Neural cell (in vitro differentiated cells): ENCODE data around the gene PCP2. TPM values are rescaled to one million over a fixed set of nuclear protein-coding genes. Genes with fewer than 3 reads are reported as not detected.

Experiments
- H2AFZ ChIP-seq: fragments of 200-600, 300-800 bp; sonication (generic), shearing (Covaris generic); 2 replicates; pipeline ENCODE4 v1.6.0; 2014; ENCODE audit warnings: low read depth, mild to moderate bottlenecking, antibody characterized with exemption, low read length, moderate library complexity
- H3F3A ChIP-seq: fragments of 200-600 bp; shearing (Covaris generic); 2 replicates; pipeline ENCODE4 v1.6.1; 2016; ENCODE audit warnings: mild to moderate bottlenecking, moderate library complexity, mixed read lengths, antibody characterized with exemption, low read length; ENCODE audit not compliant: insufficient read depth, poor library complexity, severe bottlenecking
- H3K27ac ChIP-seq: fragments of 200-600, 300-800 bp; sonication (generic), shearing (Covaris generic); 2 replicates; pipeline ENCODE4 v1.5.1; 2014; ENCODE audit warnings: mild to moderate bottlenecking, low read length, moderate library complexity
- H3K27me3 ChIP-seq: fragments of 300-800, 200-600 bp; sonication (generic), shearing (Covaris generic); 2 replicates; pipeline ENCODE4 v1.6.0; 2014; ENCODE audit warnings: mild to moderate bottlenecking, low read depth, low read length, moderate library complexity; ENCODE audit not compliant: insufficient read depth
- H3K36me3 ChIP-seq: fragments of 300-800, 200-600 bp; sonication (generic), shearing (Covaris generic); 2 replicates; pipeline ENCODE4 v1.5.1; 2014; ENCODE audit warnings: mild to moderate bottlenecking, antibody characterized with exemption, low read length, moderate library complexity; ENCODE audit not compliant: insufficient read depth
- H3K4me2 ChIP-seq: fragments of 300-800, 200-600 bp; sonication (generic), shearing (Covaris generic); 2 replicates; pipeline ENCODE4 v1.6.0; 2014; ENCODE audit warnings: mild to moderate bottlenecking, low read length
- H3K4me3 ChIP-seq: fragments of 300-800, 200-600 bp; sonication (generic), shearing (Covaris generic); 2 replicates; pipeline ENCODE4 v1.5.1; 2014; ENCODE audit warnings: mild to moderate bottlenecking, low read length, moderate library complexity
- H3K79me2 ChIP-seq: fragments of 200-600 bp; shearing (Covaris generic); replicated peaks from 2 replicates; pipeline ENCODE4 v1.6.0; 2014; ENCODE audit warnings: mild to moderate bottlenecking, low read length, moderate library complexity; ENCODE audit not compliant: insufficient read depth
- H3K9ac ChIP-seq: fragments of 300-800, 200-600 bp; sonication (generic), shearing (Covaris generic); 2 replicates; pipeline ENCODE4 v1.6.1; 2016; ENCODE audit warnings: mild to moderate bottlenecking, low read length, mixed read lengths
- H3K9me2 ChIP-seq: fragments of 200-600 bp; shearing (Covaris generic); 2 replicates; pipeline ENCODE4 v1.6.1; 2016; ENCODE audit warnings: mild to moderate bottlenecking, low read length, mixed read lengths; ENCODE audit not compliant: insufficient read depth
- H3K9me3 ChIP-seq: fragments of 200-600, 300-800 bp; sonication (generic), shearing (Covaris generic); 2 replicates; pipeline ENCODE4 v1.6.1; 2016; ENCODE audit warnings: mild to moderate bottlenecking, mixed run types, low read length, moderate library complexity, mixed read lengths
- H4K20me1 ChIP-seq: fragments of 200-600 bp; shearing (Covaris generic); 2 replicates; pipeline ENCODE4 v1.6.1; 2016; ENCODE audit warnings: mild to moderate bottlenecking, mixed run types; ENCODE audit not compliant: insufficient read depth
- CTCF ChIP-seq: fragments of 450-650 bp; IDR thresholded peaks from 2 replicates; pipeline ENCODE4 v1.5.1; 2014; ENCODE audit warnings: antibody characterized with exemption, mild to moderate bottlenecking, moderate library complexity; ENCODE audit not compliant: poor library complexity, severe bottlenecking
- EP300 ChIP-seq: fragments of 450-650 bp; conservative IDR thresholded peaks from 2 replicates; pipeline ENCODE4 v1.6.1; 2014; ENCODE audit warnings: antibody characterized with exemption, mild to moderate bottlenecking, moderate library complexity; ENCODE audit not compliant: poor library complexity, severe bottlenecking
- EZH2 ChIP-seq: fragments of 200-600, 300-800 bp; shearing (Covaris generic), sonication (generic); IDR thresholded peaks from 2 replicates; pipeline ENCODE4 v1.6.1; 2014; ENCODE audit warnings: antibody characterized with exemption, low read length, borderline replicate concordance, mild to moderate bottlenecking; ENCODE audit not compliant: insufficient read depth, poor library complexity, severe bottlenecking
- MXI1 ChIP-seq: fragments of 450-650 bp; conservative IDR thresholded peaks from 2 replicates; pipeline ENCODE4 v1.6.1; 2014; ENCODE audit warnings: antibody characterized with exemption, mild to moderate bottlenecking; ENCODE audit not compliant: poor library complexity, severe bottlenecking
- POLR2AphosphoS5 ChIP-seq: IDR thresholded peaks from 2 replicates; pipeline ENCODE4 v1.6.1; 2012
- RAD21 ChIP-seq: fragments of 450-650 bp; conservative IDR thresholded peaks from 2 replicates; pipeline ENCODE4 v1.6.1; 2014; ENCODE audit warnings: antibody characterized with exemption, mild to moderate bottlenecking, moderate library complexity
- REST ChIP-seq: IDR thresholded peaks from 2 replicates; pipeline ENCODE4 v1.6.1; 2012; ENCODE audit warnings: borderline replicate concordance
- SMC3 ChIP-seq: fragments of 450-650 bp; conservative IDR thresholded peaks from 2 replicates; pipeline ENCODE4 v1.6.1; 2014; ENCODE audit warnings: antibody characterized with exemption, mild to moderate bottlenecking, moderate library complexity; ENCODE audit not compliant: poor library complexity
- TAF1 ChIP-seq: IDR thresholded peaks from 2 replicates; pipeline ENCODE4 v1.6.1; 2012; ENCODE audit warnings: low read depth
- polyA plus RNA-seq: library from polyadenylated mRNA; depleted of rRNA; stranded (reverse); fragments of >200 nt; gene quantifications from 2 replicates; pipeline ENCODE4 v1.2.3, GENCODE V29; 2014

Gene PCP2
- polyA plus RNA-seq, 1 donor from 2014 or later: not detected

GRCh38 chr19:7676376-7676775, 42.9 kb upstream of the PCP2 start:
- Histone ChIP-seq H3K9ac (no peak overlapping the region), H3K9me3 (no peaks in the 10 kb centered on the region), H4K20me1 (no peaks in the 10 kb centered on the region), H3K36me3 (no peaks in the 10 kb centered on the region), H3F3A (no peaks in the 10 kb centered on the region), H3K4me2 (no peak overlapping the region), H3K27me3 (no peaks in the 10 kb centered on the region), H3K27ac (no peak overlapping the region), H2AFZ (no peak overlapping the region), H3K9me2 (no peaks in the 10 kb centered on the region), H3K4me3 (no peak overlapping the region), H3K79me2 (peaks cover 6% of the 10 kb centered on the region)
- TF ChIP-seq TAF1: no peak

GRCh38 chr19:7674010-7675005, 40.8 kb upstream of the PCP2 start:
- no peaks in the 10 kb centered on the region for H4K20me1 ChIP-seq
- H3K27me3 ChIP-seq: peaks cover 13% of the 10 kb centered on the region
- no peaks in the 10 kb centered on the region for H3F3A ChIP-seq
- H2AFZ ChIP-seq: no peak overlapping the region
- H3K4me3 ChIP-seq: no peak overlapping the region
- H3K9me2 ChIP-seq: no peaks in the 10 kb centered on the region
- no peak overlapping the region for H3K27ac ChIP-seq
- no peaks in the 10 kb centered on the region for H3K79me2 ChIP-seq
- no peak overlapping the region for H3K9ac ChIP-seq
- H3K36me3 ChIP-seq: no peaks in the 10 kb centered on the region
- TF ChIP-seq REST (no peak), MXI1 (no peak), SMC3 (no peak), EP300 (no peak), EZH2 (no peak), RAD21 (no peak), CTCF (no peak), POLR2AphosphoS5 (no peak), TAF1 (no peak)
- no peaks in the 10 kb centered on the region for H3K9me3 ChIP-seq
- H3K4me2 ChIP-seq: no peak overlapping the region
